GM06990 (cell line): ENCODE data around the gene MYO3A.
"Not testable (repeated sequence)": the region's sequence is repeated elsewhere in the genome, so short reads cannot be mapped to it uniquely, and the experiment has no call there.

Experiments
- DNase-seq: peaks from one replicate; pipeline ENCODE4 v3.0.0-alpha.2; 2011; ENCODE audit not compliant: insufficient read length; ENCODE audit errors: extremely low read depth
- H3K27me3 ChIP-seq: replicated peaks from 2 replicates; pipeline ENCODE4 v1.6.0; 2011; ENCODE audit warnings: low read length; ENCODE audit not compliant: control insufficient read depth, insufficient read depth
- H3K36me3 ChIP-seq: 2 replicates; pipeline ENCODE4 v1.5.1; 2011; ENCODE audit warnings: low read length; ENCODE audit not compliant: control insufficient read depth, insufficient read depth
- H3K4me3 ChIP-seq: replicated peaks from 2 replicates; pipeline ENCODE4 v1.5.1; 2011; ENCODE audit warnings: low read depth, mild to moderate bottlenecking, control low read depth, low read length
- TF ChIP-seq, protein P1 (sequence below): IDR thresholded peaks from 2 replicates; pipeline ENCODE4 v1.5.1; 2011; ENCODE audit warnings: low read length, control low read depth, mild to moderate bottlenecking, inconsistent platforms; ENCODE audit not compliant: insufficient read depth, poor library complexity, severe bottlenecking

Gene MYO3A

DNA sequence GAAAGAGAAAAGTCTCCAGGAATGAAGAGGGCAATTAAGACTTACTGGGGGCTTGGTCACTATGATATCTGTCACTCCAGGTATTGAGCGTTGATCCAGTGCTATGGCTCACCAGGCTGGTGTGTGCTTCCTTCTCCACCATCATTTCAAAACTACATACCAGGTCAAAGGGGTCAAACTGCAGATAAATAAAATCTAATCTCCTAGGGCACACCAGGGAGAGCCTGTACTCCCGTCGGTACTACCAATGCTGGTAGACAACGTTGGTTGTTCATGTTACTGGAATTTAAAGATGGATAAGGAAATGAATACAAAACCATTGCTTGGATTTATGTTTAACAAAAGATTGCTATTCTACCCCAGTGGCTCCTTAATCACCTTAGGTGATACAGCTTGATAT, 118.3 kb downstream of the MYO3A start:
- Histone ChIP-seq H3K4me3 (no peak overlapping the region), H3K36me3 (no peaks in the 10 kb centered on the region), H3K27me3 (no peaks in the 10 kb centered on the region)
- no peak for DNase-seq
- TF ChIP-seq, protein P1, sequence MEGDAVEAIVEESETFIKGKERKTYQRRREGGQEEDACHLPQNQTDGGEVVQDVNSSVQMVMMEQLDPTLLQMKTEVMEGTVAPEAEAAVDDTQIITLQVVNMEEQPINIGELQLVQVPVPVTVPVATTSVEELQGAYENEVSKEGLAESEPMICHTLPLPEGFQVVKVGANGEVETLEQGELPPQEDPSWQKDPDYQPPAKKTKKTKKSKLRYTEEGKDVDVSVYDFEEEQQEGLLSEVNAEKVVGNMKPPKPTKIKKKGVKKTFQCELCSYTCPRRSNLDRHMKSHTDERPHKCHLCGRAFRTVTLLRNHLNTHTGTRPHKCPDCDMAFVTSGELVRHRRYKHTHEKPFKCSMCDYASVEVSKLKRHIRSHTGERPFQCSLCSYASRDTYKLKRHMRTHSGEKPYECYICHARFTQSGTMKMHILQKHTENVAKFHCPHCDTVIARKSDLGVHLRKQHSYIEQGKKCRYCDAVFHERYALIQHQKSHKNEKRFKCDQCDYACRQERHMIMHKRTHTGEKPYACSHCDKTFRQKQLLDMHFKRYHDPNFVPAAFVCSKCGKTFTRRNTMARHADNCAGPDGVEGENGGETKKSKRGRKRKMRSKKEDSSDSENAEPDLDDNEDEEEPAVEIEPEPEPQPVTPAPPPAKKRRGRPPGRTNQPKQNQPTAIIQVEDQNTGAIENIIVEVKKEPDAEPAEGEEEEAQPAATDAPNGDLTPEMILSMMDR: no peak

DNA sequence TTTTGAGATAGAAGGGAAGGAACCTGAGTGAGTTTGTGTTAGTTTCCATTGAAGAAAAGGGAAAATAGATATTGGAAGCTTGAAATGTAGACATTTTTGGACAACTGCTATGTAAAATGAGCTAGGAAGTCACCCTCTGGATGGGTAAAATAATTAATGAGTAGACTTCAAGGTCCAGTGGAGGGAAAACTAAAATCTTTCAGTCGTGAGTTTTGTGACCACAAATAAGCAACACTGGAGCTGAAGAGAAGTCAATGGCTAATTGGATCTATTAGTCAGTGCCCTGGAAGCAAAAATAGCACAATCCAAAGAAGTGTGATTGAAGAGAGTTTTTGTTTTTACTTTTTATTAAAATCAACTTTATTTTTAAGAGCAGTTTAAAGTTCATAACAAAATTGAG, 123.4 kb downstream of the MYO3A start:
- DNase-seq: no peak
- Histone ChIP-seq H3K36me3 (no peaks in the 10 kb centered on the region), H3K4me3 (no peak overlapping the region), H3K27me3 (no peaks in the 10 kb centered on the region)
- TF ChIP-seq, protein P1: no peak

DNA sequence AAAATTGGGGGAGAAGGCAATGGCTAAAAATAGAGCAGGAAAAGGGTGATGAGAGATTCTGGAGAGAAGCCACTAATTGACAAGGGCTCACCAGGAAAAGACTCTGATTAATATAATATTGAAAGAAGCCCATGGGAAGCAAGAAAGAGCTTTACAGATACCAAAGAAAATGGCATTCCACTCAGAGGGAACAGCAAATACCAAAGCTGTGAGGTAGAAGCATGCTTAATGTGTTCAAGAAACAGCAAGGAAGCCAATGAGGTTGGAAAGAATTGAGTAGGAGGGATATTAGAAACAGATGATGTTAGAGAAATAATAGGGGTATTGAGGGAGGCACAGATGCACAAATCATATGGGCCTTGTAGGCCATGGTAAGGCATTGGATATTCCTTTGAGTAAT, 130.1 kb downstream of the MYO3A start:
- DNase-seq: no peak
- Histone ChIP-seq H3K4me3 (no peak overlapping the region), H3K36me3 (no peaks in the 10 kb centered on the region), H3K27me3 (no peaks in the 10 kb centered on the region)
- TF ChIP-seq, protein P1: no peak

DNA sequence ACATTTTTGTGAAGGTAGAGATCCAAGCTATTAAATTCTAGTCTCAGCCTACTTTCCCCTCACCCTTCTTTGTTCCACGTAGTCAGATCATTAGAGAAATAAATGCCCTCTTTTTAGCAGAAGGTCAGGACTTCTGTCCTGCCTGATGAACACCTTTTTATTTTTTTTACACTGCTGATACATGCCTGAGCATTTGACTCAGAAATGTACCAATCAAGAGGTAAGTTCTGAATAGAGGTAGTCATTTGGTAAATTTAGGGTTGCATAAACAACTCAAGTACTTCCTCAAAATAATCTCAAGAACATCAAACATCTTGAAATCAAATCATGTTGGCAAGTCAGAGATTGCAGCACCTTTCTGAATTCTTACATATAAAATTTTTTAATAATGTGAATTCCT, 133.7 kb downstream of the MYO3A start:
- TF ChIP-seq, protein P1: no peak
- Histone ChIP-seq H3K27me3 (no peaks in the 10 kb centered on the region), H3K4me3 (no peak overlapping the region), H3K36me3 (no peaks in the 10 kb centered on the region)
- DNase-seq: no peak

DNA sequence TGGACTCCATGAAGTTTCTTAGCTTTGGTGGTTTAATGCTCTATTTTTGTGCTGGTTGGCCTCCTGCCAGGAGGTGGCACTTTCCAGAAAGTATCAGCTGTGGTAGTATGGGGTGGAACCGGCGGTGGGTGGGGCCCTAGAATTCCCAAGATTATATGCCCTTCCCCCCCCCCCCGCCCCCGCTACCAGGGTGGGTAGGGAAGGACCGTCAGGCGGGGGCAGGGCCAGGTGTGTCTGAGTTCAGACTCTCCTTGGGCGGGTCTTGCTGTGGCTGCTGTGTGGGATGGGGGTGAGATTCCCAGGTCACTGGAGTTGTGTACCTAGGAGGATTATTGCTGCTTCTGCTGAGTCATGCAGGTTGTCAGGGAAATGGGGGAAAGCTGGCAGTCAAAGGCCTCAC, 146.9 kb downstream of the MYO3A start:
- not testable (repeated sequence) for DNase-seq, H3K36me3 ChIP-seq, H3K27me3 ChIP-seq, H3K4me3 ChIP-seq

DNA sequence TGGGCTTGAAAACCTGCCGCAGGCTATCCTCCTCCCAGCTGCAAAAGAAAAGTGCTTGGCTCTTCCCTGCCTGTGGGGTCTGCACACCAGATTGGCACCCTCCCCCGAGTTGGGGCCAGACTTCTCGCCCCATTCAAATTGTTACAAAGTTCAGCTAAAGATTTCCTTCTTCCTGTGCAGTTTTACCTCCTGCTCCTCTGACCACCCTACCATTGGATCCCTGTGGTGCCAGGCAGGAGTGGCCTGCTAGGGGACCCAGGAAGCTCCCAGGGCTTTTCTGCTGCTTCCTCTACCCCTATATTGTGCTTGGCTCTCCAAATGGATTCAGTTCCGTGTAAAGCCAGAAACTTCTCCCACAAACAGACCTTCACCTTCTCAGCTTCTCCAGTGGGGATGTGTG, 147.4 kb downstream of the MYO3A start:
- no peaks in the 10 kb centered on the region for H3K36me3 ChIP-seq
- TF ChIP-seq, protein P1: no peak

More for the DNA sequence above, 147.4 kb downstream of the MYO3A start:
- H3K27me3 ChIP-seq: no peaks in the 10 kb centered on the region; the same call in none of the 2 replicates
- H3K4me3 ChIP-seq: no peak overlapping the region
- no peak for DNase-seq
